IMR-90 (cell line): ENCODE results near the gene ADAMTS12. TPM values are rescaled to one million over a fixed set of nuclear protein-coding genes. Genes with fewer than 3 reads are reported as not detected.

Source experiments
- ATAC-seq: fragments of 200-7000 bp; cut with Tn5 transposase; 2 replicates; pipeline ENCODE4 v1.9.1; 2020; ENCODE audit warnings: low read depth, mild to moderate bottlenecking, moderate library complexity
- BruUV-seq: library from RNA; stranded (reverse); fragments of 400-500 nt; replicated peaks from 2 replicates; lab custom pipeline; 2021; lab: Mats Ljungman, UMichigan
- CTCF ChIA-PET: fragments of 300-600 bp; formaldehyde crosslinking; extraction: SDS; loops from one replicate; lab custom pipeline; 2021; ENCODE audit warnings: antibody characterized with exemption; lab: Yijun Ruan, JAX
- POLR2A ChIA-PET: fragments of 300-600 bp; sonication (Branson Sonifier 250); formaldehyde crosslinking; loops from one replicate; lab custom pipeline; 2022; ENCODE audit warnings: antibody characterized with exemption; ENCODE audit not compliant: unreplicated experiment; lab: Charles Lee
- DNase-seq: peaks from one replicate; pipeline ENCODE4 v3.0.0; 2013
- H2AFZ ChIP-seq: replicated peaks from 2 replicates; pipeline ENCODE3; 2013; ENCODE audit warnings: low read length, mild to moderate bottlenecking; ENCODE audit not compliant: poor library complexity
- H2AK5ac ChIP-seq: 2 replicates; pipeline ENCODE4 v1.6.1; 2013; ENCODE audit warnings: low read depth, low read length, inconsistent platforms
- H2AK9ac ChIP-seq: replicated peaks from 2 replicates; pipeline ENCODE3; 2013; ENCODE audit warnings: mild to moderate bottlenecking, low read depth, low read length, moderate library complexity; ENCODE audit not compliant: poor library complexity
- H2BK120ac ChIP-seq: 2 replicates; pipeline ENCODE4 v1.6.1; 2013; ENCODE audit warnings: low read depth, low read length, inconsistent platforms
- H2BK15ac ChIP-seq: 3 replicates; pipeline ENCODE4 v1.6.1; 2013; ENCODE audit warnings: low read depth, low read length, inconsistent platforms
- H2BK20ac ChIP-seq: 2 replicates; pipeline ENCODE4 v1.6.1; 2013; ENCODE audit warnings: low read depth, mild to moderate bottlenecking, inconsistent platforms, low read length, moderate library complexity
- H2BK5ac ChIP-seq: 2 replicates; pipeline ENCODE4 v1.6.1; 2013; ENCODE audit warnings: mild to moderate bottlenecking, low read depth, low read length, inconsistent platforms; ENCODE audit not compliant: poor library complexity, severe bottlenecking
- H3K14ac ChIP-seq: replicated peaks from 2 replicates; pipeline ENCODE4 v1.6.1; 2013; ENCODE audit warnings: low read depth, low read length, inconsistent platforms
- H3K18ac ChIP-seq: 2 replicates; pipeline ENCODE4 v1.6.1; 2013; ENCODE audit warnings: low read depth, low read length, control low read depth
- H3K23ac ChIP-seq: 2 replicates; pipeline ENCODE4 v1.6.1; 2013; ENCODE audit warnings: low read depth, low read length, inconsistent platforms
- H3K27ac ChIP-seq: 2 replicates; pipeline ENCODE4 v1.5.1; 2013; ENCODE audit warnings: mild to moderate bottlenecking, control low read depth, low read length; ENCODE audit not compliant: insufficient read depth
- H3K27me3 ChIP-seq: 2 replicates; pipeline ENCODE4 v1.6.1; 2013; ENCODE audit warnings: low read length; ENCODE audit not compliant: control insufficient read depth, insufficient read depth
- H3K36me3 ChIP-seq: 2 replicates; pipeline ENCODE4 v1.6.1; 2013; ENCODE audit warnings: low read length, mixed read lengths; ENCODE audit not compliant: control insufficient read depth, insufficient read depth
- H3K4ac ChIP-seq: 2 replicates; pipeline ENCODE4 v1.6.1; 2013; ENCODE audit warnings: low read depth, low read length, inconsistent platforms
- H3K4me1 ChIP-seq: 2 replicates; pipeline ENCODE4 v1.6.1; 2013; ENCODE audit warnings: low read length, mixed read lengths; ENCODE audit not compliant: control insufficient read depth, insufficient read depth
- H3K4me2 ChIP-seq: 2 replicates; pipeline ENCODE4 v1.6.1; 2013; ENCODE audit warnings: low read depth, mild to moderate bottlenecking, control low read depth, low read length, moderate library complexity
- H3K4me3 ChIP-seq: 2 replicates; pipeline ENCODE4 v1.5.1; 2013; ENCODE audit warnings: low read depth, mild to moderate bottlenecking, control low read depth, low read length, moderate library complexity; ENCODE audit not compliant: insufficient read depth
- H3K56ac ChIP-seq: 2 replicates; pipeline ENCODE4 v1.6.1; 2013; ENCODE audit warnings: low read length, inconsistent platforms; ENCODE audit not compliant: insufficient read depth; ENCODE audit errors: extremely low read depth
- H3K79me1 ChIP-seq, 2 experiments: 2 replicates each; pipeline ENCODE4 v1.6.1; 2013; ENCODE audit warnings: low read length in 2 of 2, inconsistent platforms in 1 of 2, low read depth in 1 of 2
- H3K9ac ChIP-seq: 2 replicates; pipeline ENCODE4 v1.6.1; 2013; ENCODE audit warnings: low read depth, low read length, control low read depth
- H3K9me1 ChIP-seq: 2 replicates; pipeline ENCODE4 v1.6.1; 2013; ENCODE audit warnings: low read length, inconsistent platforms; ENCODE audit not compliant: insufficient read depth
- H3K9me3 ChIP-seq: 2 replicates; pipeline ENCODE4 v1.6.1; 2013; ENCODE audit warnings: low read length; ENCODE audit not compliant: control insufficient read depth, insufficient read depth
- H4K20me1 ChIP-seq: 2 replicates; pipeline ENCODE4 v1.6.1; 2013; ENCODE audit warnings: low read length, inconsistent platforms; ENCODE audit not compliant: insufficient read depth
- H4K5ac ChIP-seq: 2 replicates; pipeline ENCODE4 v1.6.1; 2013; ENCODE audit warnings: mild to moderate bottlenecking, low read depth, low read length, control low read depth
- H4K8ac ChIP-seq, 2 experiments: 2 replicates each; pipeline ENCODE4 v1.6.1; 2013; ENCODE audit warnings: low read depth in 2 of 2, low read length in 2 of 2, control low read depth in 1 of 2, inconsistent platforms in 1 of 2
- H4K91ac ChIP-seq: 2 replicates; pipeline ENCODE4 v1.6.1; 2013; ENCODE audit warnings: low read depth, low read length, inconsistent platforms; ENCODE audit not compliant: insufficient read depth
- BHLHE40 ChIP-seq: fragments of 150-350 bp; IDR thresholded peaks from 2 replicates; pipeline ENCODE4 v1.6.1; 2016; ENCODE audit warnings: mild to moderate bottlenecking, low read depth, low read length
- CEBPB ChIP-seq: IDR thresholded peaks from 2 replicates; pipeline ENCODE4 v1.6.1; 2012; ENCODE audit warnings: low read depth, low read length, improper control_type of control experiment
- CHD1 ChIP-seq: IDR thresholded peaks from 2 replicates; pipeline ENCODE4 v1.6.1; 2012; ENCODE audit warnings: low read depth, low read length, improper control_type of control experiment
- CTCF ChIP-seq: conservative IDR thresholded peaks from 2 replicates; pipeline ENCODE4 v1.5.1; 2012; ENCODE audit warnings: mild to moderate bottlenecking, low read depth, low read length, improper control_type of control experiment
- MAFK ChIP-seq: IDR thresholded peaks from 2 replicates; pipeline ENCODE4 v1.6.1; 2012; ENCODE audit warnings: low read depth, low read length, improper control_type of control experiment
- POLR2A ChIP-seq: IDR thresholded peaks from 2 replicates; pipeline ENCODE4 v1.6.1; 2012; ENCODE audit warnings: mild to moderate bottlenecking, low read depth, low read length
- USF2 ChIP-seq: fragments of 150-350 bp; IDR thresholded peaks from 2 replicates; pipeline ENCODE4 v1.6.1; 2017; ENCODE audit warnings: mild to moderate bottlenecking, antibody characterized with exemption, low read length, low read depth
- WGBS, 2 experiments: methylation state at CpG; one replicate each; pipeline versions ENCODE4 v1.1.5 to v1.1.7; 2013; ENCODE audit warnings: missing lambda C conversion rate in 2 of 2; ENCODE audit not compliant: insufficient read length in 1 of 2; ENCODE audit errors: extremely low coverage in 2 of 2; 5-methylcytosine and 5-hydroxymethylcytosine counted together
- dilution Hi-C: fragments of 300-500 bp; cut with HindIII; formaldehyde crosslinking; loops from one replicate; pipeline ENCODE4 v1.14.3; 2018; ENCODE audit warnings: low sequenced_read_pairs; ENCODE audit not compliant: unreplicated experiment
- in situ Hi-C: fragments of 300-500 bp; cut with MboI; formaldehyde crosslinking; loops from 3 replicates; pipeline ENCODE4 v1.14.3; 2019; ENCODE audit warnings: low sequenced_read_pairs, inconsistent platforms, mixed read lengths
- intact Hi-C: fragments of 100-400 bp; cut with micrococcal nuclease; formaldehyde crosslinking; loops from 2 replicates; pipeline ENCODE4 v1.10.0; 2022
- polyA plus RNA-seq, 3 experiments: library from polyadenylated mRNA; depleted of rRNA; stranded (reverse); fragments of >200 nt; gene quantifications; 2 replicates each; pipeline ENCODE4 v1.2.3, GENCODE V29; 2012; ENCODE audit warnings: low replicate concordance in 1 of 3
- total RNA-seq: library from RNA; depleted of rRNA; stranded (reverse); fragments of >200 nt; gene quantifications from 2 replicates; pipeline ENCODE4 v1.2.3, GENCODE V29; 2012

ADAMTS12 gene
- total and polyA plus RNA-seq, 2 of the 4 experiments (the other 2 are of a cell fraction), result 27.3 to 51.3 TPM

GRCh38 chr5:33538201-33538600 is 353.6 kb downstream of the ADAMTS12 start:
- Histone ChIP-seq H4K5ac (no peak overlapping the region), H2BK120ac (no peak overlapping the region), H3K27me3 (no peaks in the 10 kb centered on the region), H2AK9ac (no peak overlapping the region), H3K4me2 (no peak overlapping the region), H3K79me1 (no peaks in the 10 kb centered on the region), H2BK5ac (no peak overlapping the region), H4K20me1 (no peaks in the 10 kb centered on the region), H3K4me3 (no peak overlapping the region), H3K9me1 (no peaks in the 10 kb centered on the region; the same call in 1 of the 2 replicates), H3K9ac (no peak overlapping the region), H2BK15ac (no peak overlapping the region), H3K4me1 (no peaks in the 10 kb centered on the region), H2BK20ac (no peak overlapping the region), H3K23ac (no peak overlapping the region), H3K14ac (no peak overlapping the region), H3K36me3 (no peaks in the 10 kb centered on the region; the same call in 1 of the 2 replicates), H4K91ac (no peak overlapping the region), H3K9me3 (no peaks in the 10 kb centered on the region), H2AK5ac (no peak overlapping the region), H2AFZ (no peak overlapping the region), H4K8ac (no peak overlapping the region), H3K56ac (no peak overlapping the region), H3K18ac (no peak overlapping the region), H3K4ac (no peak overlapping the region), H3K27ac (no peak overlapping the region)
- intact Hi-C loops, result no loop called here
- POLR2A ChIA-PET, result no interaction called here
- CTCF ChIA-PET, result interaction anchor here (0.5 kb wide), 1 partner anchor 89 kb away, joined by 5 read pairs; no protein-coding TSS in a partner anchor
- dilution Hi-C loops, result no loop called here
- DNase-seq, result no peak
- ATAC-seq, result no peak
- TF ChIP-seq BHLHE40 (no peak), CEBPB (no peak), POLR2A (no peak), USF2 (no peak), CHD1 (no peak), CTCF (no peak), MAFK (no peak)
- in situ Hi-C loops, result no loop called here
- BruUV-seq, result no TSS peak
- WGBS, 2 experiments, result no CpG with 5 or more reads among the region's 2 CpGs
